ENCODE results near the gene EPHA2.

EPHA2 gene

DNA sequence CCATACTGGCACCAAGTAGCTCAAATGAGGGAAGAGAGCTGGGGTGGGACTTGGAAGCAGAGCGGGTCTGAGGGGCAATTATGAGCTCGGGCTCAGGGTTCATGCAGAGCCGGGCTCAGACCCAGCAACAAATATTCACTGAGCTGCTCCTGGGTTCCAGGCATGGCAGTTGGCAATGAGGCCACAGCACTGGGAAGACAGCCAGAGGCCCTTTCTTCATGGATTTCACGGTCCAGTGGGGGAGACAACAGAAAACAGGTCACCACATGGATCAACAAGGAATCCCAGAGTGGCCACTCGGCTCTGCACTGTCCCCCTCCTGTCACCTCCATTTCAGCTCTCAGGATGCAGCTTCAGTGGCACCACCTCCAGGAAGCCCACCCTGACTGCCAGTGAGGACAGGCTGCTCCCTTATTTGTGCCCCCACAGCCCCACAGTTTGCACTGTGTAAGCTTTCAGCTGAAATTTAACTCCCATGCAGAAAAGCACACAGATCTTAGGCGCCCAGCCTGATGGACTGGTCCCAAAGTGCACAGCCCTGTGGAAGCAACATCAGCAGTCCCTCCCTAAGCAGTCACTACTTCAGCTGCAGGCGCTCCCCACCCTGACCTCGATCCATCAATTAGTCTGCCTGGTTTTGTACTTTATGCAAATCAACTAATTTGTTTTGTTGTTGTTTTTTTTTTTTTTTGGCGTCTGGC is 34.2 kb upstream of the EPHA2 start:
- TF ChIP-seq, protein P1, sequence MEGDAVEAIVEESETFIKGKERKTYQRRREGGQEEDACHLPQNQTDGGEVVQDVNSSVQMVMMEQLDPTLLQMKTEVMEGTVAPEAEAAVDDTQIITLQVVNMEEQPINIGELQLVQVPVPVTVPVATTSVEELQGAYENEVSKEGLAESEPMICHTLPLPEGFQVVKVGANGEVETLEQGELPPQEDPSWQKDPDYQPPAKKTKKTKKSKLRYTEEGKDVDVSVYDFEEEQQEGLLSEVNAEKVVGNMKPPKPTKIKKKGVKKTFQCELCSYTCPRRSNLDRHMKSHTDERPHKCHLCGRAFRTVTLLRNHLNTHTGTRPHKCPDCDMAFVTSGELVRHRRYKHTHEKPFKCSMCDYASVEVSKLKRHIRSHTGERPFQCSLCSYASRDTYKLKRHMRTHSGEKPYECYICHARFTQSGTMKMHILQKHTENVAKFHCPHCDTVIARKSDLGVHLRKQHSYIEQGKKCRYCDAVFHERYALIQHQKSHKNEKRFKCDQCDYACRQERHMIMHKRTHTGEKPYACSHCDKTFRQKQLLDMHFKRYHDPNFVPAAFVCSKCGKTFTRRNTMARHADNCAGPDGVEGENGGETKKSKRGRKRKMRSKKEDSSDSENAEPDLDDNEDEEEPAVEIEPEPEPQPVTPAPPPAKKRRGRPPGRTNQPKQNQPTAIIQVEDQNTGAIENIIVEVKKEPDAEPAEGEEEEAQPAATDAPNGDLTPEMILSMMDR (IDR thresholded peaks at IDR 0.05; ENCODE audit: extremely low read depth, missing control alignments) = no peak
- DNase-seq (ENCODE audit: low spot score) = no peak

DNA sequence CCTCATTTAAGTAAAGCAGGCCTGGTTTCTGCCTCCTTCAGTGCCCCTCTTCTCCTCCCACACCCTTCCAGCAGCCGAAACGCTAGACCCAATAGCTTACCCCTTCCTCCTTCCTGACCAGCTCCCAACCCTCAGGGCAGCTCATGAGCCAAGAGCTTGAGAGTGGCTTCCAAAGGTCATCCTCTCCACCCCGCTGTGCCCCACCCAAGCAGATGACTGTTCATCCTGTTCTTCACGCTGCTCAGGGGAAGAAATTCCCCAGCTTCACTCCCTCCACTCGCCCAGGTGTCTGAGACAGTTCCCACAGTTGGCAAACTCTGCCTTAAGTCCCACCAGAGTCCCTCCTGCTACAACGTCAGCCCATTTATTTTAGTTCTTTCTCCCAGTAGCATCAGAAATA is 33.1 kb upstream of the EPHA2 start:
- TF ChIP-seq, protein P1 (IDR thresholded peaks at IDR 0.05; ENCODE audit: extremely low read depth, missing control alignments) = no peak
- no peak for DNase-seq (ENCODE audit: low spot score)

DNA sequence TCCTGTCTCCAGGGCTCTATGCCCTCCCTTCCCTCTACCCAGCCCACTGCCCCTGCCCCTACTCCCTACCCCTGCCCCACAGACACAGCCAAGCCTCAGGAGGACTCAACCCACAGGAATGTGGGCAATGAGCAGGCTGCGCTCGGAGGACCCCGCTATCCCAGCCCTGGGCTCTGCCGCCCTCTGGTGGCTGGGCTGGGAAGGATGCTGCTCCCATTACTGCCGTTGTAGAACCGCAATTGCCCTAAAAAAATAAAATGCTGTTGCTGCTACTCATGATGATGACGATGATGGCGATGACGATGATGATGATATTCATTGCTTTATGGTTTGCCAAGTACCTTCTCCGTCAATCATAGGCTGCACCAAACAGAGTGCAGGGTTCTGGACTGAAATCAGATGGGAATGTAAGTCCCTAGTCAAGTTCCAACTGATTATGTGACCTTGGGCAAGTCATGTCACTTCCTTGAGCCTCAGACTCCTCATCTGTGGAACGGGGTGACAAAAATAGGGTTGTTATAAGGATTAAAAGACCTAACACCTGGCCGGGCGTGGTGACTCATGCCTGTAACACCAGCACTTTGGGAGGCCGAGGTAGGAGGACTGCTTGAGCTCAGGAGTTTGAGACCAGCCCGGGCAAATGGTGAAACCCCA is 32.0 kb upstream of the EPHA2 start:
- peak; percentile 84 for DNase-seq (ENCODE audit: low spot score)

DNA sequence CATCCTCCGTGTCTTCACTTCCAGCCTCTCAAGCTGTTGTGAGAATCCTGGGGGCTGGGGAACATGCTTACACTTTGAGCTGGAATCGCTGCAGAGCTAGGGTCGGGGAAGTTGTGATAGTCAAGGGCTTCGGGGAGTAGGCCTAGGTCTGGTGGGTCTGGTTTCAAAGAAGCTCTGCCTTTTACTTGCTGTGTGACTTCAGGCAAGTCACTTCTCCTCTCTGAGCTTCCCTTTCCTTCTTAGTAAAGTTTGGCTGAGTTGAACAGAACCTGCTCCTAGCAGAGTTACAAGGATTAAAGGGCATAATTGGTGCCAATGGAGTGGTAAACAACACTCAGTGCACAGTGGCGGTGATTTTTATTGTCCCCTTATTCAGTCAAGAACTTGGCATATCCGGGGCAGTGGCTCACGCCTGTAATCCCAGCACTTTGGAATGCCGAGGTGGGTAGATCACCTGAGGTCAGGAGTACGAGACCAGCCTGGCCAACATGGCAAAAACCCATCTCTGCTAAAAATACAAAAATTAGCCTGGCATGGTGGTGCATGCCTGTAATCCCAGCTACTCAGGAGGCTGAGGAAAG is 30.9 kb upstream of the EPHA2 start:
- no peak for DNase-seq (ENCODE audit: low spot score)
- TF ChIP-seq, protein P1 (IDR thresholded peaks at IDR 0.05; ENCODE audit: extremely low read depth, missing control alignments) = no peak

More for the DNA sequence above, 32.0 kb upstream of the EPHA2 start:
- TF ChIP-seq, protein P1 (IDR thresholded peaks at IDR 0.05; ENCODE audit: extremely low read depth, missing control alignments) = peak; percentile 90

DNA sequence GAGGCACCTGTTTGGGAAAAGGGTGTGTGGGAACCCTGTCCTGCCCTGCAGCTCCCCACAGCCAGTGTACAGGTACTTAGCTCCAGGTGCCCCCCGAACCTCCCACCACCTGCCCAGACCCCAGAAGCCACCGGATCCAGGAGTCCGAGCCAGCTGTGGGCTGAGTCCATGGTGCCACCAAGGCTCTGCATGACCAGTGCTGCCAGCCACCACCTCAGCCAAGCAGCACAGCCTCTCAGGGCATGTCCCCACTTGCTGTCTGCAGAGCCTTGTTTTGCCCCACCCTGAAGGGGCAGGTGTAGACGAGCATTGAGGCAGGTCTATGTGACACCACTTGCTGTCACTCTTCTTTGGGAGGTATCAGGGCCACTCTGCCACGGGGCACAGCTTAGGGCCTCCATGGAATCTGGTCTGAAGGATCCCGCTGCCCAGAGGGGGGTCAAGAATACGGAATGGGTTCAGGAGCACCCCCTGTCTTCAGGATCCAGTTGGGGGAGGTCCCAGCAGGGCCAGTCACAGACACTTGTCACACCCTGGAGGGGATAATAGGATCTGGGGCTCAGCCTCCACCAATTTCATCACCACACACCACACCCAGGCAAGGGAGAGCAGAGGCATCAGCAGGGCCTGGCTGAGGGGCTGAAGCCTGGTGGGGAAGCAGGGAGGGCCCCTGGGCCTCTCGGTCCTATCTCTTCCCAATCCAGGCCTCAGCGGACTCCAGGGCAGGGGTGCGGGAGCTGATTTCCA is 28.9 kb upstream of the EPHA2 start:
- TF ChIP-seq, protein P1 (IDR thresholded peaks at IDR 0.05; ENCODE audit: extremely low read depth, missing control alignments) = no peak
- no peak for DNase-seq (ENCODE audit: low spot score)

DNA sequence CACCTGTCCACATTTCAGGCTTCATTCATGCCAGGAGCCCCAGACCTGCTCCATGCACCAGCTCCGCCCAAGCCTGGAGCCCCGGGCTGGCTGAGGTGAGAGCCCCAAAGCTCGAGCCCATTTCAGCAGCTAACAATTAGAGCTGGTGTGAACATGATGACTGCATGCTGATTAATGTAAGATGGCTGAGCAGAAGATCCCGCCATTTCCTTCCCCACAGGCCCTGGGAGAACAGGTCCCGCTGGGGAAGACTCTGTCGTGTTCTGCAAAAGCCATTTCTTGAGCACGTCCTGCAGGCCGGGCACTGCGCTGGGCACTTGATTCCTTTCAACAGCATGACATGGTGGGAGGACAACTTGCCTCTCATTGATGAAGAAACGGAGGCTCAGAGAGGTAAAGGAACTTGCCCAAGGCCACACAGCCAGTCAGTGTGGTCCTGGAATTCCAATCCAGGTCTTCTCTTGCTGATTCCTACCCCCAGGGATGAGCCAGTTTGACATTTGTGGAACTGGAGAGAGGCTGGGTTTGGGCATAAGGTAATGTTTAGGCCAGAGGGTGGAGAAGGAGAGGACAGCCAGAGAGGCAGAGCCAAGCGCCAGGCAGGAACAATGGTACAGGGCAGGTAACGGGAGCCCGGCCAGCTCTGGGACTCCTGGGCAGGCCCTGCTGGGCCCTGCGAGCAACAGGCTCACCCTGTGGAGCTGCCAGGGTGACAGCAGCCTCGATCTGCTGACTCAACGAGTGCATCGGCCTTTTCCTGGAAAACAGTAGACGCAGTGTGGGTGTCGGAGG is 28.1 kb upstream of the EPHA2 start:
- no peak for DNase-seq (ENCODE audit: low spot score)
- TF ChIP-seq, protein P1 (IDR thresholded peaks at IDR 0.05; ENCODE audit: extremely low read depth, missing control alignments) = no peak

Measured in GM20000 (cell line).